NCI-H345 treated with DMSO at 0.1 percent for 48 hours (cell line): ENCODE data around the gene FAM120AOS.

Experiments used
- DNase-seq: peaks from one replicate; lab custom pipeline; 2025; ENCODE audit not compliant: unreplicated experiment; lab: John Stamatoyannopoulos, UW

The FAM120AOS gene

DNA sequence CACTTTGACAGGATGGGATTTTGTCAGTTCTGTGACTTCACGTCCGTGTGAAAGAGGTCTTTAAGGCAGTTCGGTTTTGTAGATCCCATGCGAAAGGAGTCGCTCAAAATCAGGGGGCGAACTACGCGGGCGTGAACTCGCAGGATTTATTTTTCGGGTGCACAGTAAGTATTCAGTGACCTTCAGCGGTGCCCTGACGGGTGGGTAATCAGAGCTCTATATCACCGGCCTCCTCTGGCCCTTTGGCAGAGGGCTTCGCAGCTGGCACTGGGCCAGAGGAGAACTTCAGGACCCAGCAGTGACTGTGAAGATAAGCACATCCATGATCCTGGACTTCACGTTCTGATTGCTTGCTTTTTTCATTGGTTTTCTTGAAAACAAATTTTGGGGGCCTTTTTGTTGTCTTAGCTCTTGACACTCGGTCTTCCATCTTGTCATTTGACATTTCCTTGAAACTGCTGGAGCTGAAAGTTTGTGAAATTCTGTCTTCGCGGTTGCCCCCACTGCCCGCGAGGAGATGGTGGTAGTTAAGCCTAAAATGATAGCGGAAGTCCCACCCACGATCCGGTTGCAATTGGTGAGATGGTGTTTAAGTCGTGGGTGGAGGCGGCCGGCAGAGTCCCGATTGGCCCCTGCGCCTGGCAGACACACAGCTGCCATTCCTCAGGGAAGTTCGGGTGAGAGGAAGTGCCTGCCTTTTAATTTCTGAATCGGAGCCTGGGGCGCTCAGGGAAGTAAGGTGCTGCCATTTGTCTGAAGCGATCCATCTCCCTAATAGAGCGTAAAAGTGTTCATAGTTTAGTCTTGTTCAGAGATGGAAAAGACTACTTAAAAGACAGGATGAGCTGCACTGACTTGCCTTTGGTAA, at the start of gene FAM120AOS:
Gene FAM120AOS (minus strand): TSS at position 535 of the 868 bp plus-strand sequence. CDS start 872 bp downstream, outside the sequence.
- DNase-seq: peak; percentile 80

DNA sequence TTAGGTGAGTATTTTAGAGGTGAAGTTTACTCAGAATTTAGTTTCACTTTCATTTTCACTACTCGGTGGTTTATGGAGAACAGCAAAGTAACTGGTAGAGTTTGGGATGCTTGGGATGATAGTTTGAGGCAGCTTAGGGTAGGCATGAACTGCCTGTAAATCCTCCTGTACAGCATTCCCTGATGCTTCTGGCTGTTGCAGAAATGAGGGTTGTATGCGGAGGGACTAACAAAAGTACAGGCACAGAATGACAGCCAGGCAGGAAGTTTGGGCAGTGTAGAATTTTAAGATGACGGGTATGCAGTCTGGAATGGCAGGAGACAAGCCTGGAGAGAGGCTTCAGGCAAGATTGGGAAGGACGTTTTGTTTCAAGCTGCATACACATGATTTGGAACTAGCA, 48.0 kb upstream of the FAM120AOS start:
- DNase-seq: no peak

- no peak for DNase-seq
Observed at GRCh38 chr9:93500571-93501298, 47.4 kb upstream of the FAM120AOS start.

GRCh38 chr9:93496285-93496684, 42.9 kb upstream of the FAM120AOS start:
- DNase-seq: no peak

DNA sequence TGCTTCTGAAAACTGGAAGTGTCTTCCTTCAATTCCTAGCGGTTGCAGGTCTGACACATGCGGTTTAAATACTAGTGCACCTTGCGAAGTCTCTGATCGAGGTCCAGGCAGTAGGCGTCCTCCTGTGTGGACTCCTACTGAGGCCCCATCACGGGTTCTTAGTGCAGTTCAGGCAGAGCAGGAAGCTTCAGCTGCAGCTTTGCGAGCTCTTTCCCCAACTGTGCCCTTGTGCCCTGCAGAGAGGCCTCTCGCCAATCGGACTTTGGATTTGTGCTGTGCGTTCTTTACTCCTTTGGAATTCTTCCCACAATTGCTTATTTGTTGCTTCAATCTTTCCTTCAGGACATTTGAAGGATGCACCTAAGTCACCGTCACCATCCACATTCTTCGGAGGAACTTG, 40.6 kb upstream of the FAM120AOS start:
- no peak for DNase-seq

GRCh38 chr9:93492327-93492726, 38.9 kb upstream of the FAM120AOS start:
- DNase-seq: no peak

DNA sequence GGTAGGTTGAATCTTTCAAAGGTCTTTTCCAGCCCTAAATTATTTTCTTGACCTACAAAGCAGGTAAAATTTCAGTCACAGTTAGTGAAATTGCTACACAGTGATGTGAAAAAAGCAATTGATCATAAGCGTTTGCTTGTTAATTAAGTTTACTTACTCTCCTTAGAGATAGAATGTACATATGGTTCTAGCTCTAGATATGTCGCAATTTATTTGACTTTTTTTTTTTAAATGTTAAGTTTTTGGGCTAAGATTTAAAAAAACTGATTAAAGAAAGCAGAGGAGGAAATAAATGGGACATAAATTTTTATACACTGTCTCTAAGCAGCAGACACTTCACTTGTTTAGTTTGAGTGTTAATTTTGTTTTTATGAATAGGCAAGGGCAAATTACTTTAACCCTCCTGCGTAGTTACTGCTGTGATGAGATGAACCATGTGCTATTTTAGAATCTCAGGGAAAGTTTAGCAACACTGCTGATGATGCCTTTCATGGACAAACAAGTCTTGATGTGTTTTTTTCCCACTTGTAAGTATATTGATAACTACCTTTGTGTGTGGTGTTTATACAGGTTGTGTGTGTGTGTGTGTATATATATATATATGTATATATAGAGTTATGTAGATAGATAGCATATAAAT, 38.3 kb upstream of the FAM120AOS start:
- DNase-seq: no peak

GRCh38 chr9:93488244-93488643, 34.9 kb upstream of the FAM120AOS start:
- no peak for DNase-seq

DNA sequence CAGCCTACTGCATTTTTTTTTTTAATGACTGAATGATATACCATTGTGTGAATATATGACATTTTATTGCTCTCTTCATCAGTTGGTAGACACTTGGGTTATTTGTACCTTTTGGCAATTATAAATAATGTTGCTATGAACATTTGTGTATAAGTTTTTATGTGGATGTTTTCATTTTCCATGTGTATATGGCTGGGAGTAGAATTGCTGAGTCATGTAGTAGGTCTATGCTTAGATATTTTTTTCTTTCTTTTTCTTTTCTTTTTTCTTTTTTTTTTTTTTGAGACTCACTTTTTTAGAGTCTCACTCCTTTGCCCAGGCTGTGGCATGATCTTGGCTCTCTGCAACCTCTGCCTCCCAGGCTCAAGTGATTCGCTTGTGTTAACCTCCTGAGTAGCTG, 32.9 kb upstream of the FAM120AOS start:
- no peak for DNase-seq

GRCh38 chr9:93483497-93483896, 30.1 kb upstream of the FAM120AOS start:
- DNase-seq: no peak

GRCh38 chr9:93480728-93481324, 27.4 kb upstream of the FAM120AOS start:
- no peak for DNase-seq

DNA sequence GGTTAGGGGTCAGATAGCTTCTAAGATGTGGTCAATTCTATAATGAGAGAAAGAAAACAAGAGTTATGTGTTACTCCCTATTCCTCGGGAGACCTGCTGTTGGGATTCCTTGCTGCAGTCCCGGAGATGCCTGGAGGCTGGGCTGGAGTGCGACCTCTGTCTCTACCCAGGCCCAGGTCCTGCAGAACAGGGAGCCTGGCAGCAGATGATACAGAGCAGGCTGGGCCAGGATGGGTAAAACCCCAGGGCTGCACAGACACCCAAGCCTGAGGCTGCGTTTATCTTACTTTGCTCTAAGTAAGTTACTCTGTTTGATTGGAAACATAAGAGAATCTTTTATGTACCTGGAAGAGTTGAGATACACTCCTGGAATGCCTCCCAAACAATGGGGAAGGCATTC, 26.9 kb upstream of the FAM120AOS start:
- DNase-seq: no peak

DNA sequence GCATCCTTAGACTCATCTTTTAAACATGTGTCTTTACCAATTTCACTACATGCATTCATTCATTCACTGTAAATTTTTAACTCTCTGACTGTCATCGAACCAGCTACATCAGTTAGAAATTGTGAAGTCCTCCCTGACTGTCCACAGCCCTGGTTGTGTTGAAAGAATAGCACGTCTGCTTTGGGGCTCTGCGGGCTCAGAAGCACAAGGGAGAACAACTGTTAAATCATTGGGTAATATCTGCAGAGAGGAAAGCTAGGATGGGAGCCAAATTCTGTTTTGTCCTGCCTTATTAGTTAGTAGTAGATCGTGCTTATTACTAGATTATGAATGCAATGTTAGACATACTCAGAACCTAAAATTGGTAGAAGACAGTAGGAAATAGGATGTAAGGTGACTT, 26.3 kb upstream of the FAM120AOS start:
- DNase-seq: no peak

DNA sequence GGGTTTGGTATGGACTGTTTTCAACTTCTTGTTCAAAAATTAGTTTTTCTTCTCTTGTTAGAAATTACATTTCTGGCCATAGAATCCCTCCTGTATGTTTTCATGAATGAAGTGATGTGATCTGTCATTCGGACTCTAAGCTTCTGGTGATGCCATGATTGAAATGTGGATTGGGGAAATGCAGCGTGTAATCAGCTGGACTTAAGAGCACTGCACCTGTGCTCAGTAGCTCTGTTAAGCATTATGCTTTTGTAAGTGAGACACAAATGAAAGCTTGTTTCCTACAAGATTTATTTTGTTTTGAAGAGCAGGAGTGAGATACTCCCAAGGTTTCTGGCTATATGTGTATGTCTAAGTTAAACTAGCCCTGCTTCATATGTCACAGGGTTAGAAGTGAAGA, 24.0 kb upstream of the FAM120AOS start:
- DNase-seq: no peak

DNA sequence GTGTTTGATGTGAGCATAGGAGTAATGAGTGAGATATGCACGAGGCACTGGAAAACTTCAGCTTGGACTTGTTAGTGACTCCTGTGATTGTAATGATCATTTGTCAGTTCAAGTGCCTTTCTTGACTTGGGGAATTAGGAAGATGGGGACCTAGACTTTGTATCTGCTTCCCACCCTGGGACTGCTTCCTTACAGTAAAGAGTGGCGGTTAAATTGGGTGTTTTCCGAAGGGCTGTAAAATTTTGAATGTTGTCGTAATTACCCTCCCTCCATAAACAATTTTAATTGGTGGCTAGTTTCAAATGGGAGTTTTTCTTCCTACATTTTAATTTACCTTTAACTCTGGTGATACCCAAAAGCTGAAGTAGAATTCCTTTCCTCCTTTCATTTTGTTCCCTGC, 23.5 kb upstream of the FAM120AOS start:
- no peak for DNase-seq

DNA sequence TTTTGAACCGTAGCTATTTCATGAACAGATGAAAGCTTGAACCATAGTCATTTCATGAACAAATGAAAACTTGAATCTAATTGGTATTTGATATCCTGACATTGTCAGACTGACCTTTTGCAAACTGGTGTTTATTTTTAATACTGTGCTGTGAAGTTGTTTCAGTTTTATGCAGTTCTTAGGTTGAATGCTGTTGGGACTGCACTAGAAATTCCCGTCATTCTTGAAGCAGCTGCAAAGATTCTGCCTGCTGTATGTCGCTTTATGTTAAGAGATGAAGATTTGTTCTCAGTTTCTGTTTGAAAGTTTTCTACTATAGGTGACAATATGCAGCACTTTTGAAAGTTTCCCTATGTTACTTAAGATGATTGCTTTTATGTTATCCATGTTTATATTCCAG, 22.5 kb upstream of the FAM120AOS start:
- DNase-seq: no peak

DNA sequence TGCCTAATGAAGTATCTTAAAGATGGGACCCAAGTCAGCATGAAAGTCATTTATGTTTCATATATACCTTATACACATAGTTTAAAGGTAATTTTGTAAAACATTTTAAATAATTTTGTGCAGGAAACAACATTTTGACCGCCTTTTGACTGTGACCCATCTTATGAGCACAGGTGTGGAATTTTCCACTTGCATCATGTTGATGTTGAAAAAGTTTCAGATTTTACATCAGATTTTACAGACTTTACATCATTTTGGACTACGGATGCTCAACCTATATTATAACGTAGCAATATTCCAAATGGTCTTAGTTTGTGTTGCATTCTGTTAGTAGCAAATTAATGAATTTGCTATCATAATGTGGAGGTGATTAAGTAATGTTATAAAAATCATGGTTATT, 21.7 kb upstream of the FAM120AOS start:
- no peak for DNase-seq

DNA sequence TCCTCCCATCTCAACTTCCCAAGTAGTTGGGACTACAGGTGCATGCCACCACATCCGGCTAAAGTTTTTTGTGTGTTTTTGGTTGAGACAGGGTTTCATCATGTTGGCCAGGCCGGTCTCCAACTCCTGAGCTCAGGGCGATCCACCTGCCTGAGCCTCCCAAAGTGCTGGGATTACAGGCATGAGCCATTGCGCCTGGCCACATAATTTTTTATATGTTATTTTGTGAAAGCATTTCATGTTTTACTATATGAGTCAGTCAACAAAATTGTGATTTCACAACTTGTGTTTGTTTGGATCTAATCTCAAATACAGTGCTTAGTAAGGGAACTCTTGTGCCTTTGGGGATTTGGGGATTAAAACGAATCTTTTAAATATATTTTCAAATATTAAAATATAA, 20.0 kb upstream of the FAM120AOS start:
- no peak for DNase-seq

GRCh38 chr9:93471124-93471523, 17.7 kb upstream of the FAM120AOS start:
- DNase-seq: no peak

DNA sequence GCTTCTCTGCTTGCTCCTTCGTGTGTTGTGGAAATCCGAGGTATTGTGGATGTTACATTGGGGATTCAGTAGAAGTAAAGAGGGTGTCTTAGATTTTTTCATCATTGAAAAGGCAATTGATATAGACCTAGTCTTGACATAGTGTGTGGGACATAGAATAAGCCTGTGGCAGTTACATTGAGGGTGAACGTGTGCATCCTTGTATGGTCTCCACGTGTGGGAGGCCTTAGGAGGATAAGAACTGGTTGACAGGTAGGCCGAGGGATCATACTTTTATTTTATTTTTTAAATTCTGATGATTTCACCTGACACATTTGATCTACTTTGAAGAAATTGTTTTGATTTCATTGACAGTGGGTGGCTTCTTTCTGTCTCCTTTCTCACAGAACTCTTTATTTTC, 17.0 kb upstream of the FAM120AOS start:
- no peak for DNase-seq

- DNase-seq: no peak
Observed at GRCh38 chr9:93468763-93469456, 15.5 kb upstream of the FAM120AOS start.
